Kidney epithelial cell (primary cell): ENCODE data around the gene KMT2E. TPM values are rescaled to one million over a fixed set of nuclear protein-coding genes. Genes with fewer than 3 reads are reported as not detected.
A peak's percentile ranks its signal among the peaks of the same experiment; 100 is the strongest.

Experiments used
- DNase-seq: peaks from one replicate; pipeline ENCODE4 v3.0.0-alpha.2; 2010; ENCODE audit warnings: low read depth
- H3K27me3 ChIP-seq: 2 replicates; pipeline ENCODE4 v1.6.0; 2011; ENCODE audit warnings: low read length; ENCODE audit not compliant: control insufficient read depth, insufficient read depth
- H3K36me3 ChIP-seq: 2 replicates; pipeline ENCODE4 v1.5.1; 2011; ENCODE audit warnings: low read length; ENCODE audit not compliant: control insufficient read depth, insufficient read depth
- H3K4me3 ChIP-seq: 2 replicates; pipeline ENCODE4 v1.5.1; 2011; ENCODE audit warnings: low read depth, mild to moderate bottlenecking, control low read depth, low read length
- total RNA-seq: library from RNA; depleted of rRNA; stranded (reverse); fragments of >200 nt; gene quantifications from 2 replicates; pipeline ENCODE4 v1.2.3, GENCODE V29; 2015
- TF ChIP-seq, protein P1 (sequence below): IDR thresholded peaks from 2 replicates; pipeline ENCODE4 v1.5.1; 2011; ENCODE audit warnings: mild to moderate bottlenecking, moderate library complexity, low read length, control low read depth, inconsistent platforms; ENCODE audit not compliant: insufficient read depth, poor library complexity, severe bottlenecking

KMT2E gene
- total RNA-seq, 1 donor from 2014 or later = 36.3 TPM

DNA sequence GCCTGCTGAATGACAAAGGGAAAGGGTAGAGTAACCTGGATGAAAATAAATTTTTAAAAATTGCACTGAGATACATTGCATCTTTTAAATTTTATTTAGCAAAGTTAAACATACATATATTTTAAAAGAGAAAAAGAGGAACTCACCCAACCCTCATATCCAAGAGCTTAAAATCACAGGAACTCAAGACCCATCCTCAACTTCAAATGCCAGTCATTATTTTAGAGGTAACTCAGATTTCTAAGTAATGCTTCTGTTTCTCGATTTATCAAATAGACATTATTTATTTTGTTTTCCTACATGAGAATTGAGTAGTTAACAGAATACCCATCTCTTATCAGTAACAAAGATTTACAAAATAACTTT, 32.4 kb upstream of the KMT2E start:
- DNase-seq = no peak

GRCh38 chr7:104982308-104983075, 31.5 kb upstream of the KMT2E start:
- DNase-seq = no peak
- no peak overlapping the region for H3K4me3 ChIP-seq
- TF ChIP-seq, protein P1, sequence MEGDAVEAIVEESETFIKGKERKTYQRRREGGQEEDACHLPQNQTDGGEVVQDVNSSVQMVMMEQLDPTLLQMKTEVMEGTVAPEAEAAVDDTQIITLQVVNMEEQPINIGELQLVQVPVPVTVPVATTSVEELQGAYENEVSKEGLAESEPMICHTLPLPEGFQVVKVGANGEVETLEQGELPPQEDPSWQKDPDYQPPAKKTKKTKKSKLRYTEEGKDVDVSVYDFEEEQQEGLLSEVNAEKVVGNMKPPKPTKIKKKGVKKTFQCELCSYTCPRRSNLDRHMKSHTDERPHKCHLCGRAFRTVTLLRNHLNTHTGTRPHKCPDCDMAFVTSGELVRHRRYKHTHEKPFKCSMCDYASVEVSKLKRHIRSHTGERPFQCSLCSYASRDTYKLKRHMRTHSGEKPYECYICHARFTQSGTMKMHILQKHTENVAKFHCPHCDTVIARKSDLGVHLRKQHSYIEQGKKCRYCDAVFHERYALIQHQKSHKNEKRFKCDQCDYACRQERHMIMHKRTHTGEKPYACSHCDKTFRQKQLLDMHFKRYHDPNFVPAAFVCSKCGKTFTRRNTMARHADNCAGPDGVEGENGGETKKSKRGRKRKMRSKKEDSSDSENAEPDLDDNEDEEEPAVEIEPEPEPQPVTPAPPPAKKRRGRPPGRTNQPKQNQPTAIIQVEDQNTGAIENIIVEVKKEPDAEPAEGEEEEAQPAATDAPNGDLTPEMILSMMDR = no peak

More for the DNA sequence above, 32.4 kb upstream of the KMT2E start:
- H3K36me3 ChIP-seq = no peaks in the 10 kb centered on the region
- H3K4me3 ChIP-seq = no peak overlapping the region
- no peaks in the 10 kb centered on the region for H3K27me3 ChIP-seq
- TF ChIP-seq, protein P1 = no peak

DNA sequence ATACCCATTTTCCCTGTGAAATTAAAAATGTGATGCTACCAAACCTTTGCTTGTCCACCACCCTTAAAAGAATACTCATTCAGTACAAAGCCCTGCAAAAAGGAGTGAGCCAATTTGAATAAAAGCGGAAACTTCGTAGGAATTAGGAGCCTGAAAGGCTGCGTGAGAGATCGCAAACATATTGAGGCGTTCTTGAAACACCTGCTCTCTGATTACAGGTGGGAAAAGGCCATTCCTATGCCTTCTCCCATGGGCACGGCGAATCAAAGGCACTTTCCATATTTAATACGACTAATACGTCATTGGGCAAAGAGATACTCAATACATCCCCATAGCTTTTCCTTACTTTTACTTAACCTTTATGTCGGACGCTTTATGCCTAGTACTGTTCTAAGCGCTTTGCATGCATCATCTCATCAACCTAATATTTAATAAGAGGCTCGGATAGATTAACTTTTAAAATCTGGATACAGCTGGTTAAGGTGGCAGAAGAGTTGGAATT, 30.9 kb upstream of the KMT2E start:
- H3K36me3 ChIP-seq = no peaks in the 10 kb centered on the region
- no peak for DNase-seq
- H3K4me3 ChIP-seq = peak overlapping the region; percentile 50
- TF ChIP-seq, protein P1 = no peak
- H3K27me3 ChIP-seq = no peaks in the 10 kb centered on the region

More at GRCh38 chr7:104982308-104983075, 31.5 kb upstream of the KMT2E start:
- Histone ChIP-seq H3K36me3 (no peaks in the 10 kb centered on the region), H3K27me3 (no peaks in the 10 kb centered on the region)

DNA sequence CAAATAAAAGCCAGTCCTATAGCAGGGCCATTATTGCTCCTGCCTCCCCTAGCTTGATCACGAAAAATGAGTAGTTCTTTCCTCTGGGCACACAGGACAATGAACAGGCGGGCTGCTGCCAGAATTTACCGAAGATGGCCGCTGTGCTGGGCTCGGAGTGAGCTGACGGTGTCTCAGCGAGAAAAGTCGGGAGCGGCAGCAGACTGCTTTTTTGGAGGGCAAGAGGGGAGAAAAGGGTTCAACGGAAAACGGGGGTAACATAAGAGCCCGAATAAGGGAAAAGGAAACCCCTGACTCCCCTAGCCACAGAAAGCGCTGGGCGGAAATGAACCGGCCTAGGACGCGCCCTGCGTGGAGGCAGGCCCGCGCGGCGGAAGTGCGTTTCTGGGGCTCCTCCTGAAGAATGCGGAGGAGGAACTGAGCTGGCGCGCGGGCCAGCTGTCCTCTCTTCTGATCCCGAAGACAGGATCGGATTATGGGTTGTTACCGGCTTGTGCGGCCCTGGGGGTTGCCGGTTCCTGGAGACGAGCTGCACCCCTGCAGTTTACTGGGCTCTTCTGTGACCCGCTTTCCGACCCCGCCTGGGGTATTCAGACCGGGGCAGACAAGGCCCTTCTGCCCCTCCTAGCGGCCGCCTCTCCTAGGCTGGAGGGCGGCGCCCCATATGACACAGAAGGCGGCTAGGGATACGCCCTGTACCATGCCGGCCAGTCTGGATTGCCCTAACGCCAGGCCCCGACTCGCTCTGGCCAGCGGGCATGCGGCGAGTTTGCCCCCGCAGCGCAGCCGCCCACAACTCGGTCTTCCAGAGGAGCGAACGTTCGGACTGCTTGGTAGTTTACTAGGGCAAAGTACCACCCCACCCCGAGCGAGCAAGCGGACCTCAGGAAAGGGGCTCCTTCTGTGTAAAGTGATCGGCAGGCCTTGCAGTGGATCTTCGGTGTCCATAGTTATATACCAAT, 30.1 kb upstream of the KMT2E start:
- Histone ChIP-seq H3K4me3 (peak overlapping the region; percentile 50), H3K36me3 (no peaks in the 10 kb centered on the region), H3K27me3 (no peaks in the 10 kb centered on the region)
- TF ChIP-seq, protein P1 = peak; percentile 56
- no peak for DNase-seq

- no peaks in the 10 kb centered on the region for H3K27me3 ChIP-seq
- DNase-seq = no peak
- no peak overlapping the region for H3K4me3 ChIP-seq
- TF ChIP-seq, protein P1 = no peak
- H3K36me3 ChIP-seq = no peaks in the 10 kb centered on the region
Measured at GRCh38 chr7:104984585-104985258, 29.3 kb upstream of the KMT2E start.
